Measurements from ENCODE around the gene LATS2.

The LATS2 gene

GRCh38 chr13:21061029-21061763 lies at the start of gene LATS2:
LATS2 (minus strand) TSS chr13:21061586; CDS start chr13:21046026, 15,560 bp downstream.
- peak; percentile 40 for DNase-seq (ENCODE audit: low read depth)
- TF ChIP-seq CTCF (IDR thresholded peaks at IDR 0.05; ENCODE audit: low read depth, low read length, missing control alignments): no peak
- H3K4me3 ChIP-seq (ENCODE audit: low read depth, low read length): peak within 1 kb of the TSS; percentile 91

- TF ChIP-seq CTCF (IDR thresholded peaks at IDR 0.05; ENCODE audit: low read depth, low read length, missing control alignments): no peak
- DNase-seq (ENCODE audit: low read depth): no peak
- no peak overlapping the region for H3K4me3 ChIP-seq (ENCODE audit: low read depth, low read length)
Measured at GRCh38 chr13:21109168-21109567, 47.8 kb upstream of the LATS2 start.

GRCh38 chr13:21106089-21106488 lies 44.7 kb upstream of the LATS2 start:
- no peak for DNase-seq (ENCODE audit: low read depth)
- no peak for TF ChIP-seq CTCF (IDR thresholded peaks at IDR 0.05; ENCODE audit: low read depth, low read length, missing control alignments)
- no peak overlapping the region for H3K4me3 ChIP-seq (ENCODE audit: low read depth, low read length)

- DNase-seq (ENCODE audit: low read depth): no peak
- H3K4me3 ChIP-seq (ENCODE audit: low read depth, low read length): no peak overlapping the region
- TF ChIP-seq CTCF (IDR thresholded peaks at IDR 0.05; ENCODE audit: low read depth, low read length, missing control alignments): no peak
Measured at GRCh38 chr13:21104199-21105019, 43.0 kb upstream of the LATS2 start.

- no peak for DNase-seq (ENCODE audit: low read depth)
- no peak for TF ChIP-seq CTCF (IDR thresholded peaks at IDR 0.05; ENCODE audit: low read depth, low read length, missing control alignments)
- no peak overlapping the region for H3K4me3 ChIP-seq (ENCODE audit: low read depth, low read length)
Measured at GRCh38 chr13:21101865-21102576, 40.6 kb upstream of the LATS2 start.

- TF ChIP-seq CTCF (IDR thresholded peaks at IDR 0.05; ENCODE audit: low read depth, low read length, missing control alignments): no peak
- no peak overlapping the region for H3K4me3 ChIP-seq (ENCODE audit: low read depth, low read length)
- DNase-seq (ENCODE audit: low read depth): no peak
Measured at GRCh38 chr13:21100994-21101757, 39.8 kb upstream of the LATS2 start.
